NOMO-1 treated with dmso at 0.1 percent for 144 hours (cell line): ENCODE data around the gene IL1F10.
"Not testable (repeated sequence)": the region's sequence is repeated elsewhere in the genome, so short reads cannot be mapped to it uniquely, and the experiment has no call there.

Experiments used
- DNase-seq: peaks from one replicate; lab custom pipeline; 2025; ENCODE audit not compliant: unreplicated experiment; lab: John Stamatoyannopoulos, UW

Gene IL1F10

GRCh38 chr2:113080134-113080533 lies 12.4 kb downstream of the IL1F10 start:
- no peak for DNase-seq

- no peak for DNase-seq
These were observed 13.9 kb downstream of the IL1F10 start for GRCh38 chr2:113081488-113082210.

DNA sequence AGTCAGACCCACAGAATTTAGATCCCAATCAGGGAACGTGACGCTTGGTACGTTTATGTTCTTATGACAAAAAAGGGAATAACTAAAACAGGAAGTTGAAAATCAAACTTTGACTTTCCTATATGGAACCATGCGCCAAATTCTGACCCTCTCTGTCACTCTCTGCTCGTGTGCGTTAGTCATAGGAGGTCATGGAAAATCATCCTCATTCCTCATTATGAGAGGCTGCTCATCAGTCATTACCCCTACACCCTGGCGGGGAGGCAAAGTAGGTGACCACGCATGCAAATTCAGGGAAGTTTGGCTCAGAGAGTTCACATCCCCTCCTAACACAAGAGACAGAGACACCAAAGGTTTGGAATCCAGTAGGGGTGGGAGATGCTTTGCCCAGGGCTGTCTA lies 15.5 kb downstream of the IL1F10 start:
- no peak for DNase-seq

GRCh38 chr2:113084249-113085000 lies 16.7 kb downstream of the IL1F10 start:
- no peak for DNase-seq

DNA sequence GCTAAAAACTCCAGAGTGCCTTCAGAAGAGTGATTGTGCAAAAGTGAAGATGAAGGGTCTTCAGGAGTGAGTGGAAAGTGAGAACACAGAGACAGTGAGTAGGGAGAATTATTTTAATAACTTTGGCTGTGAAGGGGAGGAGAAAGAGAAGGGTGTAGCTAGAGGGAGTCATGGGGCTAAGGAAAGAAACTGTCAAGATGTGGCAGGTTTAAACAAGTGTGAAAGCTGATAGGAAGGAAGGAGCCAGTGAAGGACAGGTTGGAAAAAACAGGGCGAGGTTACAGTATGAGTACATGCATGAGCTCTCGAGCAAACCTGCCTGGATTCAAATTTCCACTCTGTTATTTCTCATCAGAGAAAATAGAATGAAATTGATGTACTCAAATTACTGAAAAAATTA lies 17.8 kb downstream of the IL1F10 start:
- no peak for DNase-seq

DNA sequence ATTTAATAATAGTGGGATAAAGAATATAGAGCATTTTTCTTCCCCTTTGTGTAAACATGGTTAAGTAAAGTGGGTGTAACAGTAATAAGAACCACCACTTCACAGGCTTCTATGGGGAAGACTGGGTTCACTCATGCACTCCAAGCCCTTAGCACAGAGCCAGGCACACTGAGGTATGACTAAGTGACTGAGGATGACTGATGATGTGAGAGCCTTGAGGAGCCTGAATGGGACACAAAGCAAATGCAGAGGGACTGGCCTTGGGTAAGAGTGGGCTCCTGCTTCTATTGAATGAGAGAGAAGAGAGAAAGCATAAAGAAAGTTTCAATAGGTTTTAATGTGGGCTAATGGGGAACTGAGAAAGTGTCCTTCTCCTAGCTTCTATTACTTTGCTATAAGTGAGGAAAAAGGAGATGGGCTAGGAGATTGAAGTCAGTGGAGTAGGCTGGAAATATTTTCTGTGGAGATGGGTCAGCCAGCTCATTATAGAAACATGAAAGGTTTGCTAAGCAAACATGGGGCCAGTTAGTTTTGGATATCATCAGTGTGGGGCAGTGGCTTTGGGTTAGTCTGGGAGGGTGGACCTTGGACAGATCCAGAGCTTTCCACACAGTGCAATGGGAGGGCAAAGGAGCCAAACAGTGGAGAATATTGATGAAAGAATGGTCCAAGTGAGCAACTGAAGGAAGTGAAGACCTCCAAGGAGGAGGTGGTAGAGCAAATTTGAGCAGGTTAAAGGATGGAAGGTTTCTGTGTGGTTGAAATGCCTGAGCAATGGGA lies 20.6 kb downstream of the IL1F10 start:
- DNase-seq, result no peak

DNA sequence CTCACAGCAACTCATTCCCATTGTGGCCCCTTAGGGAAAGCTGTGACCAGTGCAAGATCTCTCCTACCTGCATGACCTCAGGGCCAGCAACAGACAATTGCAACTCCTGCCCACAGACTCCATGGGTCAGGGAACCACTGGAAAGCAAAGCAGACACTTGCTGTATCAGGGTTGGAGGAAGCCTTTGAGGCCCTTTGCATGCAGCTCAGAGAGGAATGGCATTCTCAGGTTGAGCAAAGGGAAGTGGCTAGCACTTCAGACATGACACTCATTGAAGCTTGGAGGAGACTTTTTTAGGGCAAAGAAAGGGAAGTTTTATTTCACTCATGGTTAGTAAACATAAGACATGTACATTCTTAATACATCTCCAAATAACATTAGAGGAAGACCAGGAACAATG lies 22.1 kb downstream of the IL1F10 start:
- DNase-seq, result peak; percentile 19

GRCh38 chr2:113091231-113091896 lies 23.6 kb downstream of the IL1F10 start:
- no peak for DNase-seq

- DNase-seq, result no peak
These were observed 25.3 kb downstream of the IL1F10 start for GRCh38 chr2:113092864-113093612.

DNA sequence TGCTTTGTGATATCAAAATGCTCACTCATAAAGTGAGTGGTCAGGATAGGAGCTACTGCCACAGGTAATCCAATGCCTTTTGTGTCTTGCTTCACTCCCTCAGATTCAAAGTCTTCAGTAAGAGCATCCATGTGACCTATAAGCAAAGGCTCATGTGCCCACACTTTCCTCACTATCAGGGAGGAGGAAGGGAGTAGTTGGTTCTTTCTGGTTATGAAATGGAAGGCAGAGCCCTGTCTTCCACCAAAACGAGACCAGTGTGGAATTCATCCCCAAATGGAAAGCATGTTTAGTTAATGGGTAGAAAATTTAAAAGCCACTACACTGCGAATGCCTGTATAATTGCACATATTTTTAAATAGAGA lies 25.8 kb downstream of the IL1F10 start:
- no peak for DNase-seq

- DNase-seq, result not testable (repeated sequence)
These were observed 28.5 kb downstream of the IL1F10 start for GRCh38 chr2:113096306-113096705.

- not testable (repeated sequence) for DNase-seq
These were observed 29.3 kb downstream of the IL1F10 start for GRCh38 chr2:113096842-113097618.

DNA sequence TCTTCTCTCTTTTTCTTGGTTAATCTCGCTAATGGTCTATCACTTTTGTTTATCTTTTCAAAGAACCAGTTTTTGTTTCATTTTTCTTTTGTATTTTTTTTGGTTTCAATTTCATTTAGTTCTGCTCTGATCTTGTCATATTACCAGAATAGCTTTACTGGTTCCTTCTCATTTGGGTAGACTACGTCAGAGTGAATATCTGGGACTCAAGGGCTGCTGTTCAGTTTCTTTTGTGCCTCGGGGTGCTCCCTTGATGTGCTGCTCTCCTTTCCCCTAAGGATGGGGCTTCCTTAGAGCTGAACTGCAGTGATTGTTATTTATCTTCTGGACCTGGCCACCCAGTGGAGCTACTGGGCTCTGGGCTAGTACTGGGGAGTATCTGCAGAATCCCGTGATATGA lies 30.3 kb downstream of the IL1F10 start:
- DNase-seq, result no peak

GRCh38 chr2:113098532-113098931 lies 30.8 kb downstream of the IL1F10 start:
- DNase-seq, result no peak

- no peak for DNase-seq
These were observed 34.4 kb downstream of the IL1F10 start for GRCh38 chr2:113102133-113102532.

DNA sequence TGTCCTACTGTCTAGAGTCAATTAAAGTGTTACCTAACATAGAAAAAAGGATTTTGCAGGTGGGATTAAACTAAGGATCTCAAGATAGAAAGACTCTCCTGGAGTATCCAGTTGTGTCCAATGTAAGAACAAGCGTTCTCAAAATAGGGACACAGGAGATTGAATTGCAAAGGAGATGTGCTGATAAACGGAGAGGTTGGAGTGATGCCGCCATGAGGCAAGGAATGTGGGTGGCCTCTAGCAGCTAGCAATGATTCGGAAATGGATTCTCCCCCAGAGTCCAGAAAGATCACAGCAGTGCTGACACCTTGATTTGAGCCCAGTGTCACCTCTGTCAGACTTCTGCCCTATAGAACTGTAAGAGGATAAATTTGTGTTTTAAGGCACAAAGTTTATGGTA lies 35.5 kb downstream of the IL1F10 start:
- DNase-seq, result no peak

GRCh38 chr2:113104054-113104611 lies 36.4 kb downstream of the IL1F10 start:
- DNase-seq, result no peak

DNA sequence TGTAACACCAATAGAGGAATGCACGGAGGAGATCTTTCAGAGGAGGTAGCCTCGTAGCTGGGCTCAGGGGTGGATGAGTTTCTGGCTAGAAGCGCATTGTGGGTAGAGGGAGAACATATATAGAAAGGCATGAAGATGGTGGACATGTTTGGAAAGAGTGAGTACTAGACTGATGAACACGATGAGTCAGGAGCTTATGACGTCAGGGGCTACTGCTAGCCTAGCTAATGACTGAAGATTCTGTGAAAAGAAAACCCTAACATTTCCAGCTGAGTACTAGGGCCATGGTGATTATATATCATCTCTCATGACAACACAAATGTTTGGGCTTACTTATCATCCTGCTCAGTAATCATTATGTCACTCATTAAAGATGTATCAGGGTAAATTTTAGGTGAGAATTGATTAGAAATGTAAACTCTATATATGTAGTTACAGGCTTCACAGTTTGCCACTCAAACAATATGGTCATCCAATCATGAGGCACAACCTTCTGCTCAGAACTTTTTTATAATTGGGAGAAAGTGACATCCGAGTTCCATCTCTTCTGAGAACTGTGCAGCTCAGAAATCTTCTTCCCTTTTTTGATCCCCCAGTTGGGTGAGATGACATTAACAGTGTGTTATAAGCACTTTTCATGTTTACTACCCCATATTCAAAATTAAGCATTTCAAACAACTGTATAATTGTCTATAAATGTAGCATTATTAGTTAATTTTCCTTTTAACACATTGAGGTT lies 37.4 kb downstream of the IL1F10 start:
- no peak for DNase-seq

- DNase-seq, result no peak
These were observed 43.4 kb downstream of the IL1F10 start for GRCh38 chr2:113111121-113111520.
